Measurements from ENCODE around the gene PSTPIP2.

DNA sequence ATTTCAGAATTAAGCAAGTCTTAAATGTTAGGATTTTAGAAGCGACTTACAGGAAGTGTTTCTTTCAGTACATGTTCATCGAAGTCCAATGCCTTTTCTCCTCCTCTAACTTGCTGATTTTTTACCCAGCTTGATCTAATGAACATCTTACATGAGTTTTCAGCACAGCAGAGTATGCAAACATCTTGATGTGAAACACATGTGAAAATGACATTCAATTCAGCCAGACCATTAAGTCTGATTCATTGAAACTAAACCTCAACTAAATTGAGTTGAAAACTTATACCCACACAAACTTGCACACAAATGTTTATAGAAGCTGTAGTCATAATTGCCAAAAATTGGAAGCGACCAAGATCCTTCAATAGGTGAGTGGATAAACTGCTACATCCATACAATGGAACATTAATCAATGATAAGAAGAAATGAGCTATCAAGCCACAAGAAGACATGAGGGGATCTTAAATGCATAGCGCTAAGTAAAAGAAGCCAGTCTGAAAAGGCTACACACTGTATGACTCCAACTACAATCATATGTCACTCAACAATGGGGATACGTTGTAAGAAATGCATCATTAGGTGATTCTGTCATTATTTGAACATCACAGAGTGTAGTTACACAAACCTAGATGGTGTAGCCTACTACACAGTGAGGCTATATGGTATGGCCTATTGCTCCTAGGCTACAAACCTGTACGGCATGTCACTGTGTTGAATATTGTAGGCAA is 18.5 kb downstream of the PSTPIP2 start:
- TF ChIP-seq, protein P1, sequence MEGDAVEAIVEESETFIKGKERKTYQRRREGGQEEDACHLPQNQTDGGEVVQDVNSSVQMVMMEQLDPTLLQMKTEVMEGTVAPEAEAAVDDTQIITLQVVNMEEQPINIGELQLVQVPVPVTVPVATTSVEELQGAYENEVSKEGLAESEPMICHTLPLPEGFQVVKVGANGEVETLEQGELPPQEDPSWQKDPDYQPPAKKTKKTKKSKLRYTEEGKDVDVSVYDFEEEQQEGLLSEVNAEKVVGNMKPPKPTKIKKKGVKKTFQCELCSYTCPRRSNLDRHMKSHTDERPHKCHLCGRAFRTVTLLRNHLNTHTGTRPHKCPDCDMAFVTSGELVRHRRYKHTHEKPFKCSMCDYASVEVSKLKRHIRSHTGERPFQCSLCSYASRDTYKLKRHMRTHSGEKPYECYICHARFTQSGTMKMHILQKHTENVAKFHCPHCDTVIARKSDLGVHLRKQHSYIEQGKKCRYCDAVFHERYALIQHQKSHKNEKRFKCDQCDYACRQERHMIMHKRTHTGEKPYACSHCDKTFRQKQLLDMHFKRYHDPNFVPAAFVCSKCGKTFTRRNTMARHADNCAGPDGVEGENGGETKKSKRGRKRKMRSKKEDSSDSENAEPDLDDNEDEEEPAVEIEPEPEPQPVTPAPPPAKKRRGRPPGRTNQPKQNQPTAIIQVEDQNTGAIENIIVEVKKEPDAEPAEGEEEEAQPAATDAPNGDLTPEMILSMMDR (IDR thresholded peaks at IDR 0.05; ENCODE audit: insufficient read depth, low read depth, low read length), result no peak
- TF ChIP-seq EZH2 (IDR thresholded peaks at IDR 0.05; ENCODE audit: insufficient read depth, low read length), result no peak

Data from astrocyte (in vitro differentiated cells and primary cell).